GM21619 (cell line): ENCODE data around the gene WSCD1.

Experiments used
- ATAC-seq: cut with Tn5 transposase; IDR thresholded peaks from one replicate; pipeline ENCODE4 v1.9.1; 2021; ENCODE audit not compliant: unreplicated experiment

The WSCD1 gene

DNA sequence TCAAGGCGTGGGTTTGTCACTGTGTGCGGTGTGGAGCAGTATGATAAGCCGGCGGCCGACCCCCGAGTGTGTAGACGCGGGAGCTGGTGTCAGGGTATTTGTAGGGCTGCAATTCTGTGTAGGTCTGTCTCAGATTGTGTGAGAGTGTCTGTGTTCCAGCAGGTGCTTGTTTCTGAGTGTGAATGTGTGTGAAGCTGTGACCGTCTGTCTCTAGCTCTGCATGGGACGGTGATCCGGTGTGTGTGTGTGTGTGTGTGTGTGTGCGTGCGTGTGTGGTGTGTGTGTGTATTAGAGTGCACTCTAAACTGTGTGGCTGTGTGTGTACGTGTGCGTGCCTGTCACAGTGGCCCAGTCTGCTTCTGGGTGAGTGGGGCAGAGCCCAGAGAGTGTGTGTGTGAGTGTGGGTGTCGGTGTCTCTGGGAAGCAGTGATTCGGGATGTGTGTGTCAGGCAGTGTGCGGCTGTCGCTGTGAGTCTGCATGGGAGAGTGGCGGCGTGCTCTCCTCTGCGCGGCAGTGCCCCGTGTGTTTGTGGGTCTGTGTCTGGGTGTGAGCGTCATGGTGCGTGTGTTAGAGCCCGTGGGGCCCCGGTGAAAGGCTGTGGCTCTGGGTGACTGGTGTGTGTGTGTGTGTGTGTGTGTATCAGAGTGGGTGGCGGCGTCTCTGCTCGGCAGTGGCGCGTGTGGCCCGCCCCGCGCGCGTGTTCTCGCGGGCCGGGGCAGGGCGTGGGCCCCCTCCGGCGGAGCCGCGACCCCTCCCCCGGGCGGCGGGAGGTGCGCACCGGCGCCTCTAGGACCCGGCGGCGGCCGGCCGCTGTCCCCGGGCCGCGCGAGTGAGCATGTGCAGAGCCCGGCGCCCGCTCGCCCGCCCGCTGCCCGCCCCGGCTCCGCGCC, at the start of gene WSCD1:
WSCD1 (plus strand) TSS at position 841 of the 891 bp plus-strand sequence. CDS start 10,280 bp downstream, outside the sequence.
- no peak for ATAC-seq

DNA sequence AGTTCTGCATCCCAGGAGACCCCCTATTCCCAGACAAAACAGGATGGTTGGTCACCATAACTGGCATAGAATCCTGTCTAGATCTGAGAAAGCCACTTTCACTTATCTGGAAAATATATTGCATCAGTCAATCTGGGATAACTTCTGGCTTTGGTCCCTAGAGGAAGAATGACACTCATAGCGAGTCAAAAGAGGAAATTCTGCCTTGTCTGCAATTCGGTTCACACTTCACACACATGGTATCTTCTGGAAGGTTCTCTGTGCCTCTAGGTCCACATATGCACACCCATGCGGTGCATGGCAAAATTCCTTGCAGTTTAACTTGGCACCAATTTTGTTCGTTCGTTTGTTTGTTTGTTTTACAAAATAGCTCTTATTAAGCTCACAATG, 49.2 kb upstream of the WSCD1 start:
- no peak for ATAC-seq

GRCh38 chr17:6021627-6022026, 48.6 kb upstream of the WSCD1 start:
- ATAC-seq = no peak

DNA sequence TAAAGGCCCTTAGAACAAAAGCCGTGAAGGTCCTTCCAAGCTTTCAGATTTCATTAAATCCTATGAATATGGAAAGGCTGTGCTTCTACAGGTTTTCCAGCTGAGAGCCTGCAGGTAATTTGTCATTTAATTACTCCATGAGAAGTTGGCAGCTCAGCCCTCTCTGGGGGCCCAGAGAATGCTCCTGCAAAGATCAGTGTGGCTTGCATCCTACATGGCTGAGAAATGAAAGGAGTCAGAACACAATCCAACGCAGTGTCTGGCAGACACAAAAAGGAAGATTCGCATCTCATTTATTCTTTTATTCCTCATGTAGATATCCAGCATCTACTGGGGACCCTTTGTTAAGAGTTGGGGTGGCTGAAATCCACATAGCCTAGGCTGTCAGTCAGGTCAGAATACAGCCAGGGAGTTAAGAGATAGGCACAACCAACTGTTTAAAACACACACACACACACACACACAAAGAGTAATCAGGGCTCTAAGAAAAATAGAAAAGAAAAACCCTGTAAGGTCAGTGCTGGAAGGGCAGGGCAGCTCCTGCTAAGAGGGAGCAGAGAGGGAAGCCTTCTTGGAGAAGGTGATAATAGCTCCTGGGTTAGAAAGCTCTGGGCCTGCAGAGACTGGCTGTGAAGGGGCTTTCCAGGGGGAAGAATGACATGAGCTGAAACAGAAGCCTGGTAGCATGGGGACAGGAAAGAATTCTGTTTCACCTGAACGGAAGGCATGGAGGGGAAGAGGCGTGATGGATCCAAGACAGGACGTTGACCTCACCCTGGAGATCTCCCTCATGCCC, 46.9 kb upstream of the WSCD1 start:
- no peak for ATAC-seq

DNA sequence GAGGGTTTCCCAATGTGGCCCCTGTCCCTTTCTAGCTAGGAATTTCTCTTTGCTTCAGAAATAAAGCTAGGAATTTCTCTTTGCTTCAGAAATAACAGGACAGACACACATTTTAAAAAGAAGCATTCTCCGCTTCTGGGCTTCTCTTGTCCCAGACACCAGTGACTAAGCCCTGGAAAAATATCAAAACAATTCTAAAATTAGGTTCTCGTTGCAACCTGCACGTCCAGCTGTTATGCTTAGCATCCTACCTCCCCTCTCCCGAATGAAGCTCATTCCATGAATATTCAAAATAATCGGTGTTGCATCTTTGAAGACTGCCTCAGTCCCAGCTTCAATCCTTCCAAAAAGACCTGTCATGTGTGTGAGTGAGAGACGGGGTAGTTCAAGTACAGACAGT, 45.6 kb upstream of the WSCD1 start:
- ATAC-seq = no peak

DNA sequence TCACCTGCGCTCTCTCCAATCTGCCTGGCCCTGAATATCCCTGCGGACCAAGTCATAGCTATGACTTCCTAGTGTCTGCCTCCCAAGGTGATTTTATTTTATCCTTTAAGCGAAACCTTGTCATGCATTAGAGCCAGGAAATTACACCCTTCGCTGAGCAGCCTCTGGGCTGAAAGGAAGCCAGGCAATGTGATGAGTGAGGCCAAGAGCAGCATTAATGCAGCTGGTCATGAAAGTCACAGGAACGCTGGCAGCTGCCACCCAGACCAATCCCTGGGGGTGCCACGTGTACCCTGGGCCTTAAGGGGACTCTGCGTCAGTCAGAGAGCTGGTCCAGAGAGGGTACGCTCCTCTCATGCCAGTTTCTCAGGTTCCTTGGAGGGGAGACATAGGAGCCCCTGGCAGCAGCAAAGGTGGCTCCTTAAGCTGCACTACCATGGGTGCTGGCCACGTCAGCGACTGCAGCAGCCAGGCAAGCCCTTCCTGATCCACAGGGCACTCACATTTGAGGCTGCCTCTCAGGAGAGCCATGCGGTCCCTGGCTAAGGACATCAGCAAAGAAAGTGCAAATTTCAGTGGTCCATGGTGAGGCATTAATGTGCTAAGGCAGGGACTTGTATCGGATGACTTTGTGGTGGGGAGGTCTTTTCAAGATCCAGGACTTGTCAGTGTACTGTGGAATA, 42.7 kb upstream of the WSCD1 start:
- ATAC-seq = no peak

GRCh38 chr17:6028294-6028693, 41.9 kb upstream of the WSCD1 start:
- no peak for ATAC-seq

DNA sequence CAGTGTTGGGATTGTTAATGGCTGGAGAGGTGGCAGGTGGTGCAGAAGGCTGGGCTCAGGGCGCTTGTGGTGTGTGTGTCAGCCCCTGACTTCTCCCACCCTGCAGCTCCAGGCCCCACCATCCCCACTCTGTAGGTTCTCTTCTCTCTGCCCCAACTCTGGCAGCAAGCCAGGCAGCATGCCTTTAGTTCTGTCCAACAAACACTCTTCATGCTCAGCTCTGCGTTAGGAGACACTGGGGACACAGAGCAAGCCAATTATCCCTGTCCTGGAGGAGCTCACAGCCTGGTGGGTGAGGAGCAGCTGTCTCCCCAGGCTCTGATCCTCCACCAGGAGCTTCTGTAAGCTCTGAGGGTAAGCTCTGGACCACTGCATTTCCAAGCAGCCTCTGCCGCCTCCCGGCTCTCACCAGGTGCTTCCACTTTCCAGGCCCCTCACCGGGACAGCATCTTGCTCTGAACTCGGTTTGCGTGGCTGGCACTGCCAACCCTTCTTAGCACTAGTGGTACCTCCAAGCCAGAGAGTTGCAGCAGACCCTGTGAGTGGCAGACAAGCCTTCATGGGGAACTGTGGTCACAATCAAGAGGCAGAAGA, 34.3 kb upstream of the WSCD1 start:
- ATAC-seq = no peak

DNA sequence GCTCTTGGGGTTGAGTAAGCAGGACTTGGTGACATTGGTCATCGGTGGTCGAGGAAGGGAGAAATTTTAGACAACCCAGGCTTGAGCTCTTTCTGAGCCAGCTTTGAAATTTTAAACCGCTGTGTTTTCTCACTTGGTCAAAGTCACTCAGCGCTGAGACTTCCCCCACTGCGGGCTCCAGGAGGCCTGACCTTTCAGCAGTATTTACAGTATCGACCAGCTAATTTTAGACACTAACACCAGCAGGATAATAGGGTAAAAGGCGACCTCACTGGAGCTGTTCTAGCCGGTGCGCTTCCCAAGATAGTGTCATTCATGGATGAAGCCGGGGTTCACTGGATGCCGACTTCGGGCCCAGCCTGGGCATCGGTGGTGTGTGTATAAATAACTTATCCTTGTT, 29.7 kb upstream of the WSCD1 start:
- ATAC-seq = no peak

DNA sequence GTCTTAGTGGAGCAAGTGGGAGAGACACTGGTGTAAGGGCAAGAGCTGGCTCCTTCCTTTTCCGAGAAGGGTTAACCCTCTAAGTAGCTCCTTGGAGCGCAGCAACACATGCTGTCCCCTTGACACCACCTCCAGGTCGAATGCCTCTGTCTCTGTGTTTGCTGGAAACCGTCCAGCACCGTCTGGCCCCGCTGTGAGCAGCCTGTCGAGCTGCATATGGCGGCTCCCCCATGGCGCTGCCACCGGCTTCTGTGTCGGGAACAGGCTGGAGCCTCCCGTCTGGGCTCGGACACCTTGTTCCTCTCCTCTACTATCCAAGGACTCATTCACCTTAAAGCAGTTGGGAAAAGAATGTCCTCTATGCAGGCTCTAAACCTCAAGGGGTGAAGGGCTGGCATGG, 28.9 kb upstream of the WSCD1 start:
- no peak for ATAC-seq

- ATAC-seq = no peak
Observed at GRCh38 chr17:6043405-6043804, 26.8 kb upstream of the WSCD1 start.

- ATAC-seq = no peak
Observed at GRCh38 chr17:6044261-6044660, 25.9 kb upstream of the WSCD1 start.

DNA sequence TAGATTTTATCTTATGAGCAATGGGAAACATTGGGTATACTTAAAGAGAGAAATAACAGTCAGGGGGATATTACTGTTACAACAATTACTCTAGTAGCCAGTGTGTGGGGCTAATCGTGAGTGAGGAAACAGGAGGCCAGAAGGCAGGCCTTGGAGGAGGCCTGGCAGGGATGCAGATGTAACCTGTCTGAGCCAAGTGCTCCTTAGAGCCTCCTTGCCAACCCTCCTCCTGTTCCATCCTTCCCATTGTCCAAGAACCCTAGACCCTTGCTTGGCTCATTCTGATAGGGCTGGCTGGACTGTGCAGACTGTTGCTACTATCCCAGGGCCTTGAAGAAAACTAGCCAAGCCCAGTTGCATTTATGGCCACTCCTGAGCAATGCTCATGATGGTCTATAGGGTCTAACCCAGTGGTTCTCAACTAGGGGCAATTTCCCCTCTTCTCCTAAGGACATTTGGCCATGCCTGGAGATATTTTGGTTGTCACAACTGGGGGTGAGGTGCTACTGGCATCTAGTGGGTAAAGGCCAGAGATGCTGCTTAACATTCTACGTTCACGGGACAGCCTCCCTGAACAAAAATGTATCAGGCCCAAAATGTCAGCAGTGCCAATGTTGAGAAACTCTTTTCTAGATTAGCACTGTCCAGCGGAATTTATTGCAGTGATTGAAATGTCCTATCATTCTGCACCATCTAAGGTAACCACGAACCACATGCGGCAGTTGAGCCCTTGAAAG, 24.4 kb upstream of the WSCD1 start:
- ATAC-seq = no peak

- no peak for ATAC-seq
Observed at GRCh38 chr17:6046431-6046830, 23.7 kb upstream of the WSCD1 start.

GRCh38 chr17:6046931-6047330, 23.2 kb upstream of the WSCD1 start:
- no peak for ATAC-seq

GRCh38 chr17:6047966-6048365, 22.2 kb upstream of the WSCD1 start:
- ATAC-seq = no peak

DNA sequence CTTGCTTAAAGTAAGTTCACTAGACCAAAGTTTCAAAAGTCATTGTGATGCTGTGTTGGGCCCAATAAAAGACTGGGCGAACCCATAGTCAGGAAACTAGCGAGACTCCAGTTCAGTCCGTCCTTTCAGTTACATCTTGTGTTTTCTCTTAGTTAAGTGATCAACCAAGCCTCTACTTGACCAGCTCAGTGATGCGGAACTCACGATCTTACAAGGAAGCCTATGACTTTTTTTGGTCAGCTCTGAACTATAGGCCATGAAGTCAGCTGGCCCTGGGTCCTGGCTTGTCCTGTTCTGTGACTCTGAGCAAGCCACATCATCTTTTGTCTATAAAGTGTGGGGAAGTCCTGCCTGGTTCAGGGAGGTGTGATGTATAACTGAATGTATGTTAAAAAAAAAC, 21.7 kb upstream of the WSCD1 start:
- no peak for ATAC-seq

DNA sequence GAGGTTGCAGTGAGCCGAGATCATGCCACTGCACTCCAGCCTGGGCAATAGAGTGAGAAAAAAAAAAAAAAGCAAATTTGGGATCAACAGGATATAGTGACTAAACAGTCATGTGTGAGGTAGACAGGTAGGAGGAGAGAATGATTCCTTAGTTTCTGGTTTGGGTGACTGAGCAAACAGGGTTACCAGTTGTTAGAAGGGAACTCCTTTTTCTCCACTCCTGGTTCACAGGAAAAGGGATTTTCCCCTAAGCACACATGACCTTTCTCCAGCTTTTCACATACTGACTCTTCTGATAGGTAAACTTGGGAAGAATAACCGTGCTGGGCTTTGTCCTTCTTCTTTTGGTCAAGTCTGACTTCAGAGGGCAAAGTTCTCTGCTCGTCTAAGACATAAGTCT, 17.3 kb upstream of the WSCD1 start:
- no peak for ATAC-seq

- no peak for ATAC-seq
Observed at GRCh38 chr17:6054372-6054771, 15.8 kb upstream of the WSCD1 start.

DNA sequence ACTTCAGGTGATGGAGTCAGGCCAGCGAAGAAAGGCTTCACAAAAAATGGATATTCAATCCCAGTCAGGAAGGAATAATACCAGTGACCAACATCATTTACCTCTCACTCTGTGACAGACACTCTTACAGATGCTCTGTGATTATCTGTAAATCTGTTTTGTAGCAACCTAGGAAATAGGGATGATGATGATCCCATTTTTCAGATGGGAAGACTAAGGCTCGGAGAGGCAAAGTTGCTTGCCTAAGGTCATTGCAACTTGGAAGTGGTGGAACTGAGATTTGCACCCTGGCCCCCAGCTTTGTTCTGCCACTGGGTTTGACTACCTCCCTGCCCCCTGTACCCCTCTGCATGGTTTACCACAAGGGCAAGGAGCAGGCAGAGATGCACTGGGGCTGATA, 14.1 kb upstream of the WSCD1 start:
- no peak for ATAC-seq

DNA sequence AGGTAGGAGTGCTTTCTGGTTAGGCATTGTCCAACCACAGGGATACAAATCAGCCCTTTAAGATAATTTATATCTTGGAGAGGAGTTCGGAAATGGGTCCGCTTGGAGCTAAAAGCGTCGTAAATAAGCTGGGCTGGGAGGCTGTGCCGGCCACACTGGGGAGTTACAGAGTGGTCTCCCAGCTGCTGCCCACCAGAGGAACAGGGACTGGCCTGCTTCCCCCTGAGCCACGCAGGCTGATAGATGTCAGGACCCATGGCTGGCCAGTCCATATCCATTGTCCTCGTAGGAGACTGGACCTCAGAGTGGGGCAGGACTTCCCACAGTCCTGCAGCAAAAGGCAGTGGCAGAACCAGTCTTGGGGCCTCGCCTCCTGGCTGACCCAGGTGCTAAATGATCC, 12.6 kb upstream of the WSCD1 start:
- ATAC-seq = no peak
